GM12801 (cell line): ENCODE results near the gene VAC14.

ENCODE experiments used
- CTCF ChIP-seq: IDR thresholded peaks from one replicate; pipeline ENCODE4 v1.5.1; 2011; ENCODE audit warnings: control low read depth; ENCODE audit not compliant: insufficient read length; ENCODE audit errors: extremely low read depth

The VAC14 gene

GRCh38 chr16:70638814-70639792, 161.9 kb downstream of the VAC14 start:
- TF ChIP-seq CTCF = no peak
